Lower leg skin (tissue), 4 donors: ENCODE results near the gene PERM1. TPM values are rescaled to one million over a fixed set of nuclear protein-coding genes. Genes with fewer than 3 reads are reported as not detected.
"Not testable (repeated sequence)": the region's sequence is repeated elsewhere in the genome, so short reads cannot be mapped to it uniquely, and the experiment has no call there.

ENCODE experiments used
- DNase-seq, 2 donors: peaks; one replicate each; pipeline ENCODE4 v3.0.0-alpha.2; 2019; ENCODE audit warnings: low spot score in 2 of 2
- H3K4me3 ChIP-seq: fragments of 200-600 bp; sonication (generic); 2 replicates; pipeline ENCODE4 v1.5.1; 2017; ENCODE audit warnings: mild to moderate bottlenecking, low read depth; ENCODE audit not compliant: poor library complexity, severe bottlenecking
- POLR2A ChIP-seq, 2 donors: fragments of 450-650 bp; IDR thresholded peaks; one replicate each; pipeline ENCODE4 v1.6.1; 2016 to 2017; ENCODE audit warnings: antibody characterized with exemption in 2 of 2, mild to moderate bottlenecking in 1 of 2, moderate library complexity in 1 of 2
- WGBS, 2 donors: methylation state at CpG; one replicate each; pipeline ENCODE4 v1.1.5; 2018; 5-methylcytosine and 5-hydroxymethylcytosine counted together
- intact Hi-C: fragments of 100-400 bp; cut with DNase I; formaldehyde crosslinking; loops from one replicate; pipeline ENCODE4 v1.15.0; 2023; ENCODE audit warnings: low total_unique reads
- total RNA-seq, 4 donors: library from RNA; depleted of rRNA; stranded (reverse); fragments of >200 nt; gene quantifications; one replicate each; pipeline ENCODE4 v1.1.0, GENCODE V29; 2016
- TF ChIP-seq, protein P1 (sequence below), 3 donors: fragments of 450-650 bp; IDR thresholded peaks; one replicate each; pipeline ENCODE4 v1.5.1; 2016; ENCODE audit warnings: antibody characterized with exemption in 3 of 3, mild to moderate bottlenecking in 3 of 3, moderate library complexity in 2 of 3

PERM1 gene
- total RNA-seq, 4 donors from 2014 or later: 0.17 to 0.46 (median 0.29) TPM; not detected in 1

DNA sequence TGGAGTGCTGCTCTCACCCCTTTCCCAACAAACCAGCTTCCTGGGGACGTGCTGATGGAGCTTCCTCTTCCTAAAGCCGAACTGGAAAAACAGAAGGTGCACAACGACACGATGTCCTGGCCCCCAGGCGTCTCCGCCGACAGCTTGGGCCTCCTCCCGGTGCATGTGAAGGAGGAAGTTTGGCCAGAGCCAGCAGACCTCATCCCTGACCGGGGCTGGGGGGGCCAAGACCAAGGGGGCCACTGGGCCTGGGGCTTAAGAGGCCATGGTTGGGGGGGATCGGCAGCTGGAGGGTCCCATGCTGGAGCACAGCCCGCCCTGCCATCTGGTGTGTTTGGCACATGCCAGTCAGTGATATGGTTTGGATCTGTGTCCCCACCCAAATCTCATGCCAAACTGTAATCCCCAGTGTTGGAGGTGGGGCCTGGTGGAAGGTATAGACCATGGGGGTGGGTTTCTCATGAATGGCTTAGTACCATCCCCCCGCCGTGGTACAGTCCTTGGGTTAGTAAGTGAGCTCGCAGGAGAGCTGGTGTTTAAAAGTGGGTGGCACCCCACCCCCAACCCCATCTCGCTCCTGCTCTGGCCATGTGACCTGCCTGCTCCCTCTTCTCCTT is 11.6 kb upstream of the PERM1 start:
- H3K4me3 ChIP-seq: no peak overlapping the region
- DNase-seq: no peak
- intact Hi-C loops: no loop called here
- WGBS, 2 donors: 74 to 75% methylated on average over 13 to 15 of the region's 15 CpGs
- TF ChIP-seq, protein P1, sequence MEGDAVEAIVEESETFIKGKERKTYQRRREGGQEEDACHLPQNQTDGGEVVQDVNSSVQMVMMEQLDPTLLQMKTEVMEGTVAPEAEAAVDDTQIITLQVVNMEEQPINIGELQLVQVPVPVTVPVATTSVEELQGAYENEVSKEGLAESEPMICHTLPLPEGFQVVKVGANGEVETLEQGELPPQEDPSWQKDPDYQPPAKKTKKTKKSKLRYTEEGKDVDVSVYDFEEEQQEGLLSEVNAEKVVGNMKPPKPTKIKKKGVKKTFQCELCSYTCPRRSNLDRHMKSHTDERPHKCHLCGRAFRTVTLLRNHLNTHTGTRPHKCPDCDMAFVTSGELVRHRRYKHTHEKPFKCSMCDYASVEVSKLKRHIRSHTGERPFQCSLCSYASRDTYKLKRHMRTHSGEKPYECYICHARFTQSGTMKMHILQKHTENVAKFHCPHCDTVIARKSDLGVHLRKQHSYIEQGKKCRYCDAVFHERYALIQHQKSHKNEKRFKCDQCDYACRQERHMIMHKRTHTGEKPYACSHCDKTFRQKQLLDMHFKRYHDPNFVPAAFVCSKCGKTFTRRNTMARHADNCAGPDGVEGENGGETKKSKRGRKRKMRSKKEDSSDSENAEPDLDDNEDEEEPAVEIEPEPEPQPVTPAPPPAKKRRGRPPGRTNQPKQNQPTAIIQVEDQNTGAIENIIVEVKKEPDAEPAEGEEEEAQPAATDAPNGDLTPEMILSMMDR (IDR thresholded peaks at IDR 0.05): no peak
- no peak for TF ChIP-seq POLR2A (IDR thresholded peaks at IDR 0.05)

DNA sequence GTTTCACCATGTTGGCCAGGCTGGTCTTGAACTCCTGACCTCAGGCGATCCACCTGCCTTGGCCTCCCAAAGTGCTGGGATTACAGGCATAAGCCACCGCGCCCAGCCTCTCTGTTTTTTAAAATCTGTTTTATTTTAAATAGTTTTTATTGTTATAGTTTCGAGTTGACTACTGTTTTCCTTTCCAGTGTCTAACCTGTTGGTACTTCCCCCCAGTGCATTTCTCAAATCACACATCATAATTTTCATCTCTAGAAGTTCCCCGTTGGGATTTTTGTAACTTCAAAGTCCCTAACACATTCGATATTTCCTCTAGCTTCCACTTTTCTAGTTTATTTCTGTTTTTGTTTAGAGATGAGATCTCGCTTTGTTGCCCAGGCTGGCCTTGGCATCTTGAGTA is 10.5 kb upstream of the PERM1 start:
- no peak for DNase-seq
- 89 to 94% methylated on average over 7 of the region's 7 CpGs for WGBS, 2 donors
- no peak overlapping the region for H3K4me3 ChIP-seq
- TF ChIP-seq, protein P1 (IDR thresholded peaks at IDR 0.05): no peak
- no peak for TF ChIP-seq POLR2A (IDR thresholded peaks at IDR 0.05)
- intact Hi-C loops: no loop called here

DNA sequence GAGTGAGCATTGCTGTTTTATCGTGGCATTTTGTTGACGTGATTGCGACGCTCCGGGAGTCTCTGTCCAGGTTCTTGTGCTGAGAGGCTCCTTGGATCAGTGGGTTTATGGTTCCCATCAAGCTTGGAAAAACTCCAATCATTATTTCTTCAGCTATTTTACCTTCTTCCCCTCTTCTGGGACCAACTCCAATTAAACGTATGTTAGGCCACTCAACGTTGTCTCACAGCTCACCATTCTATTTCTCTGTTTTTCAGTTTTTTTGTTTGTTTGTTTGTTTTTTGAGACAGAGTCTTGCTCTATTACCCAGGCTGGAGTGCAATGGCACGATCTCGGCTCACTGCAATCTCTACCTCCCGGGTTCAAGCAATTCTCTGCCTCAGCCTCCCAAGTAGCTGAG is 10.0 kb upstream of the PERM1 start:
- DNase-seq: no peak
- TF ChIP-seq, protein P1 (IDR thresholded peaks at IDR 0.05): no peak
- TF ChIP-seq POLR2A (IDR thresholded peaks at IDR 0.05): no peak
- intact Hi-C loops: no loop called here
- WGBS, 2 donors: 94 to 97% methylated on average over 10 of the region's 10 CpGs
- no peak overlapping the region for H3K4me3 ChIP-seq

DNA sequence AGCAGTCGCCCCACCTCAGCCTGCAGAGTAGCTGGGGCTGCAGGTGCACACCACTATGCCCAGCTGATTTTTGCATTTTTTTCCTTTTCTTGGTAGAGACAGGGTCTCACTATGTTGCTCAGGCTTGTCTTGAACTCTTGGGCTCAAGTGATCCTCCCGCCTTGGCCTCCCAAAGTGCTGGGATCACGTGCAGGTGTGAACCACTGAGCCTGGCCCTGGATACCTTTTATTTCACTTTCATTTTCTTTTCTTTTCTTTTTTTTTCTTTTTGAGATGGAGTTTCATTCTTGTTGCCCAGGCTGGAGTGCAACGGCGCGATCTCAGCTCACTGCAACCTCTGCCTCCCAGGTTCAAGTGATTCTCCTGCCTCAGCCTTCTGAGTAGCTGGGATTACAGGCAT is 9.4 kb upstream of the PERM1 start:
- H3K4me3 ChIP-seq, DNase-seq, intact Hi-C loops: not testable (repeated sequence)
- 93 to 96% methylated on average over 6 of the region's 6 CpGs for WGBS, 2 donors

DNA sequence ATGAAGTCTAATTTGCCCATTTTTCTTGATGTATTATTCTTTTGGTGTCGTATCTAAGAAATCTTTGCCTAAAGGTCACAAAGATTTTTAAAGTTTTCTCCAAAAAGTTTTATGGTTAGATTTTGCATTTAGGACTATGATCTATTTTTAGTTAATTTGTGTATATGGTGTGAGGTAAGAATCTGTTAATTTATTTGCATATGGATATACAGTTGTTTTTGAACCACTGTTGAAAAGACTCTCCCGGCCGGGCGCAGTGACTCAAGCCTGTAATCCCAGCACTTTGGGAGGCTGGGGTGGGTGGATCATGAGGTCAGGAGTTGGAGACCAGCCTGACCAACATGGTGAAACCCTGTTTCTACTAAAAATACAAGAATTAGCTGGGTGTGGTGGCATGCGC is 6.2 kb upstream of the PERM1 start:
- intact Hi-C loops: loop anchor here (5.0 kb wide), 1 partner anchor 74 kb away; no protein-coding TSS in a partner anchor
- not testable (repeated sequence) for H3K4me3 ChIP-seq, DNase-seq
- WGBS, 2 donors: 82 to 88% methylated on average over 5 of the region's 5 CpGs

DNA sequence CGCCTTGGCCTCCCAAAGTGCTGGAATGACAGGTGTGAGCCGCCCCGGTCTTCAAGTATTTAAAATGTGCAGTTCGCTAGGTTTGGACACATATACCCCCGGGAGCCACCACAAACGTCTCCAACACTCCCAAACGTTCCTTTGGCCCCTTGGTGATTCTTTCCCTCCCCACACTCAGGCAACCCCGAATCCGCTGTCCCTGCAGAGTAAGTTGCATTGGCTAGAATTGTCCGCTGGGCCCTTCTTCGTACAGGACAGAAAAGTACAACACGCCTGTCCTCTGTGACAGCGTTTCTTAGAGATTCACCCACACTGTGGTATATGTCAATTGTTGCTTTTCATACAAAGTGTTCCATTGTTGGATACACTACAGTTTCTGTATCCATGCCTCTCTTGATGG is 3.2 kb upstream of the PERM1 start:
- TF ChIP-seq, protein P1 (IDR thresholded peaks at IDR 0.05): no peak
- no peak for TF ChIP-seq POLR2A (IDR thresholded peaks at IDR 0.05)
- intact Hi-C loops: loop anchor here (5.0 kb wide), 1 partner anchor 77 kb away; no protein-coding TSS in a partner anchor
- H3K4me3 ChIP-seq: no peak overlapping the region
- 75 to 81% methylated on average over 13 of the region's 13 CpGs for WGBS, 2 donors
- no peak for DNase-seq

DNA sequence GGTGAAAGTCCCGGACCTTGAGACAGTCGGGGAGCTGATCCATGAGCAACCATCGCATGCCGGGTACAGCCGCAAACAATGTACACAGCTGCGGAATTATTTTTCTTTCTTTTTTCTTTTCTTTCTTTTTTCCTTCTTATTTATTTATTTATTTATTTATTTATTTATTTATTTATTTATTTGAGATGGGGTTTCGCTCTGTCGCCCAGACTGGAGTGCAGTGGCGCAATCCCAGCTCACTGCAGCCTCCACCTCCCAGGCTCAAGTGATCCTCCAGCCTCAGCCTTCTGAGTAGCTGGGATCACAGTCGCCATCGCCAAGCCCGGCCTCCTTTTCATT is 2.6 kb upstream of the PERM1 start:
- 57 to 62% methylated on average over 12 of the region's 12 CpGs for WGBS, 2 donors
- TF ChIP-seq, protein P1 (IDR thresholded peaks at IDR 0.05): no peak
- no peak for TF ChIP-seq POLR2A (IDR thresholded peaks at IDR 0.05)
- intact Hi-C loops: no loop called here
- DNase-seq: no peak
- H3K4me3 ChIP-seq: no peak overlapping the region
